HEK293 (cell line): ENCODE data around the gene WDR82.

ENCODE experiments used
- CTCF ChIA-PET: fragments of 350-600 bp; formaldehyde crosslinking; extraction: SDS; loops from one replicate; lab custom pipeline; 2021; ENCODE audit warnings: antibody characterized with exemption; lab: Yijun Ruan, JAX
- POLR2A ChIA-PET: fragments of 300-600 bp; formaldehyde crosslinking; extraction: SDS; loops from one replicate; lab custom pipeline; 2020; ENCODE audit warnings: antibody characterized with exemption, inconsistent platforms; lab: Yijun Ruan, JAX
- H3K27ac ChIP-seq: fragments of 200-500 bp; sonication (Bioruptor generic); 2 replicates; pipeline ENCODE4 v1.5.1; 2014; ENCODE audit warnings: low read depth, low read length, control low read depth, inconsistent platforms; ENCODE audit errors: extremely low read depth
- H3K36me3 ChIP-seq, 2 experiments: fragments of 200-500 bp in 1 of 2; sonication (Bioruptor generic) in 1 of 2; 1 replicate in 1 of 2; 2 replicates in 1 of 2; pipeline ENCODE4 v1.5.1; 2014 to 2017; ENCODE audit warnings: inconsistent platforms in 2 of 2, low read length in 2 of 2; ENCODE audit not compliant: control insufficient read depth in 2 of 2, insufficient read depth in 1 of 2
- H3K4me1 ChIP-seq: fragments of 200-500 bp; sonication (Bioruptor generic); 2 replicates; pipeline ENCODE4 v1.5.1; 2014; ENCODE audit warnings: mild to moderate bottlenecking, low read length, inconsistent platforms; ENCODE audit not compliant: control insufficient read depth, insufficient read depth
- H3K4me3 ChIP-seq: 2 replicates; pipeline ENCODE4 v1.5.1; 2011; ENCODE audit warnings: low read depth, mild to moderate bottlenecking, control low read depth, low read length, moderate library complexity
- H3K9me3 ChIP-seq: fragments of 200-500 bp; sonication (Bioruptor generic); 2 replicates; pipeline ENCODE4 v1.5.1; 2014; ENCODE audit warnings: low read depth, low read length, inconsistent platforms; ENCODE audit not compliant: control insufficient read depth, insufficient read depth
- HOXD13 ChIP-seq: sonication (generic); formaldehyde crosslinking; IDR thresholded peaks from 2 replicates; pipeline ENCODE4 v1.8.0; 2022; ENCODE audit warnings: missing genetic modification reagents, borderline replicate concordance
- INSM2 ChIP-seq: fragments of 450-650 bp; formaldehyde crosslinking; IDR thresholded peaks from 2 replicates; pipeline ENCODE4 v1.5.1; 2016; ENCODE audit warnings: missing biosample characterization, missing genetic modification characterization
- SCRT1 ChIP-seq: fragments of 450-650 bp; formaldehyde crosslinking; IDR thresholded peaks from 2 replicates; pipeline ENCODE4 v1.5.1; 2016; ENCODE audit warnings: missing biosample characterization, missing genetic modification characterization, borderline replicate concordance
- TCF7L2 ChIP-seq: IDR thresholded peaks from 2 replicates; pipeline ENCODE4 v1.6.1; 2011; ENCODE audit warnings: low read depth, mild to moderate bottlenecking, inconsistent platforms, low read length, moderate library complexity, borderline replicate concordance
- YY2 ChIP-seq: fragments of 450-650 bp; formaldehyde crosslinking; IDR thresholded peaks from 2 replicates; pipeline ENCODE4 v1.5.1; 2016; ENCODE audit warnings: missing biosample characterization, missing genetic modification characterization
- ZBTB10 ChIP-seq: fragments of 450-650 bp; formaldehyde crosslinking; IDR thresholded peaks from 2 replicates; pipeline ENCODE4 v1.5.1; 2016; ENCODE audit warnings: missing biosample characterization, missing genetic modification characterization
- ZFHX2 ChIP-seq: fragments of 450-650 bp; formaldehyde crosslinking; conservative IDR thresholded peaks from 2 replicates; pipeline ENCODE4 v1.5.1; 2016; ENCODE audit warnings: missing biosample characterization, missing genetic modification characterization
- ZFP69B ChIP-seq: fragments of 450-650 bp; formaldehyde crosslinking; IDR thresholded peaks from 2 replicates; pipeline ENCODE4 v1.5.1; 2016; ENCODE audit warnings: missing biosample characterization, missing genetic modification characterization
- ZNF23 ChIP-seq: fragments of 450-650 bp; formaldehyde crosslinking; IDR thresholded peaks from 2 replicates; pipeline ENCODE4 v1.5.1; 2016; ENCODE audit warnings: missing biosample characterization, missing genetic modification characterization, borderline replicate concordance
- ZNF362 ChIP-seq: fragments of 450-650 bp; formaldehyde crosslinking; IDR thresholded peaks from 2 replicates; pipeline ENCODE4 v1.5.1; 2016; ENCODE audit warnings: missing biosample characterization, missing genetic modification characterization
- ZNF544 ChIP-seq: fragments of 450-650 bp; formaldehyde crosslinking; IDR thresholded peaks from 2 replicates; pipeline ENCODE4 v1.5.0; 2017; ENCODE audit warnings: missing biosample characterization, missing genetic modification characterization
- ZNF548 ChIP-seq: fragments of 450-650 bp; formaldehyde crosslinking; IDR thresholded peaks from 2 replicates; pipeline ENCODE4 v1.5.1; 2016; ENCODE audit warnings: missing biosample characterization, missing genetic modification characterization
- ZNF645 ChIP-seq: fragments of 450-650 bp; formaldehyde crosslinking; IDR thresholded peaks from 2 replicates; pipeline ENCODE4; 2016; ENCODE audit warnings: missing biosample characterization, missing genetic modification characterization
- ZNF677 ChIP-seq: fragments of 450-650 bp; IDR thresholded peaks from 2 replicates; pipeline ENCODE4 v1.5.0; 2018; ENCODE audit warnings: missing biosample characterization, mild to moderate bottlenecking, missing genetic modification characterization, moderate library complexity
- ZNF776 ChIP-seq: fragments of 450-650 bp; formaldehyde crosslinking; IDR thresholded peaks from 2 replicates; pipeline ENCODE4 v1.5.0; 2017; ENCODE audit warnings: missing biosample characterization, missing genetic modification characterization, borderline replicate concordance
- ZXDB ChIP-seq: fragments of 450-650 bp; formaldehyde crosslinking; IDR thresholded peaks from 2 replicates; pipeline ENCODE4 v1.5.1; 2016; ENCODE audit warnings: missing biosample characterization, missing genetic modification characterization
- TF ChIP-seq, protein P1 (sequence below): fragments of 450-650 bp; formaldehyde crosslinking; IDR thresholded peaks from 2 replicates; pipeline ENCODE4 v1.5.1; 2016; ENCODE audit warnings: missing biosample characterization, missing genetic modification characterization

The WDR82 gene

DNA sequence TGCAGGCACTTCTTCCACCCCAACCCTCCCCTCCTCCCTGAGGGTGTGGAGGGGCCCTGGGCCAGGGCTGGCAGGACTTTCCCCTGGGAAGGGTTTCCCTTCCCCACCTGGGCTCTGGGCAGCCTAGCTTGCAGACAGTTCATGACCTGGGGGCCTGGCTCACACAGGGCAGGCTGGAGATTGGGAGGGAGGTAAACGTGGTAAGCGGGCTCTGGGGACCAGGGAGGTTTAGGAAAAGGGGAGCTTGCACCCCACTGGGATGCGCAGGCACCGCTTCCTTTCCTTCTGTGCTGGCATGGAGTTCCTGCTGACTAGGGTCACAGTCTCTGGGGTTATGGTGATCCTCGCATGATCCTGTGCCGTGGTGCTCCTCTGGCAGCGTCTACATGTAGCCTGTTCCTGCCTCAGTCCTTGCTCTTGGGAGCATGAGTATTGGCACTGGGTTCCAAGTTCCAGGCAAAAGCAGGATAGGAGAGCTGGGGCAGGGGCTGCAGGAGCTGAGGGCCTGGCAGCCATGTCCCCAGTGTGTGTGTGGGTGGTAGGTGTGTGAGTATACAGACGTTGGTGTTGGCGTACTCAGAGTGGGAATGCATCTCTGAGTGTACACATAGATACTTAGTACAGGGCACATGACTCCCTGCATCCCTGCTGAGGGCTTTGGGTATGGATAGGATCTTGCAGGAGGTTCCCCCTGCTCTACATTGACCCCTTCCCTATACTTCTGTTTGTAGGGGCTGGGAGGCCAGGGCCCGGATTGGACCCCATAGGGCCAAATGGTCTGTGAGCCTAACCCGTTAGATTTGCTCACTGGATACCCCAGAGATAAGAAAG is 16.1 kb upstream of the WDR82 start:
- TF ChIP-seq ZNF677 (tag by site-specific recombination) (no peak), ZFHX2 (tag by site-specific recombination) (peak; percentile 34; the same call in 1 of the 2 replicates), ZNF548 (no peak), HOXD13 (no peak)
- TF ChIP-seq, all 188 proteins: peak for 1
- no peaks in the 10 kb centered on the region for H3K4me1 ChIP-seq
- peaks cover 0 to 22% of the 10 kb centered on the region in 2 experiments; a peak in 1 of 3 replicates for H3K36me3 ChIP-seq
- H3K27ac ChIP-seq: no peak overlapping the region
- ChIA-PET CTCF (interaction anchor here (0.6 kb wide), 1 partner anchor 111 kb away, joined by 3 read pairs; no protein-coding TSS in a partner anchor), POLR2A (no interaction called here)
- no peak overlapping the region for H3K4me3 ChIP-seq
- H3K9me3 ChIP-seq: no peaks in the 10 kb centered on the region

- no peak overlapping the region for H3K27ac ChIP-seq
- H3K9me3 ChIP-seq: no peaks in the 10 kb centered on the region
- TF ChIP-seq, protein P1, sequence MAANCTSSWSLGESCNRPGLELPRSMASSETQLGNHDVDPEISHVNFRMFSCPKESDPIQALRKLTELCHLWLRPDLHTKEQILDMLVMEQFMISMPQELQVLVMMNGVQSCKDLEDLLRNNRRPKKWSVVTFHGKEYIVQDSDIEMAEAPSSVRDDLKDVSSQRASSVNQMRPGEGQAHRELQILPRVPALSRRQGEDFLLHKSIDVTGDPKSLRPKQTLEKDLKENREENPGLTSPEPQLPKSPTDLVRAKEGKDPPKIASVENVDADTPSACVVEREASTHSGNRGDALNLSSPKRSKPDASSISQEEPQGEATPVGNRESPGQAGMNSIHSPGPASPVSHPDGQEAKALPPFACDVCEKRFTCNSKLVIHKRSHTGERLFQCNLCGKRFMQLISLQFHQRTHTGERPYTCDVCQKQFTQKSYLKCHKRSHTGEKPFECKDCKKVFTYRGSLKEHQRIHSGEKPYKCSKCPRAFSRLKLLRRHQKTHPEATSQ (tag by site-specific recombination): no peak
- no peak for TF ChIP-seq ZNF645
- TF ChIP-seq TCF7L2: no peak
- TF ChIP-seq INSM2 (tag by site-specific recombination): no peak
- TF ChIP-seq SCRT1 (tag by site-specific recombination): no peak
- no peak for TF ChIP-seq ZNF544
- H3K36me3 ChIP-seq: peaks cover 0 to 22% of the 10 kb centered on the region in 2 experiments; a peak in 1 of 3 replicates
- no peaks in the 10 kb centered on the region for H3K4me1 ChIP-seq
- CTCF ChIA-PET: interaction anchor here (0.6 kb wide), 1 partner anchor 15 kb away, joined by 3 read pairs; the partner anchor contains the start of gene WDR82
- no peak overlapping the region for H3K4me3 ChIP-seq
- POLR2A ChIA-PET: no interaction called here
These were observed 15.3 kb upstream of the WDR82 start for GRCh38 chr3:52293491-52294319.

DNA sequence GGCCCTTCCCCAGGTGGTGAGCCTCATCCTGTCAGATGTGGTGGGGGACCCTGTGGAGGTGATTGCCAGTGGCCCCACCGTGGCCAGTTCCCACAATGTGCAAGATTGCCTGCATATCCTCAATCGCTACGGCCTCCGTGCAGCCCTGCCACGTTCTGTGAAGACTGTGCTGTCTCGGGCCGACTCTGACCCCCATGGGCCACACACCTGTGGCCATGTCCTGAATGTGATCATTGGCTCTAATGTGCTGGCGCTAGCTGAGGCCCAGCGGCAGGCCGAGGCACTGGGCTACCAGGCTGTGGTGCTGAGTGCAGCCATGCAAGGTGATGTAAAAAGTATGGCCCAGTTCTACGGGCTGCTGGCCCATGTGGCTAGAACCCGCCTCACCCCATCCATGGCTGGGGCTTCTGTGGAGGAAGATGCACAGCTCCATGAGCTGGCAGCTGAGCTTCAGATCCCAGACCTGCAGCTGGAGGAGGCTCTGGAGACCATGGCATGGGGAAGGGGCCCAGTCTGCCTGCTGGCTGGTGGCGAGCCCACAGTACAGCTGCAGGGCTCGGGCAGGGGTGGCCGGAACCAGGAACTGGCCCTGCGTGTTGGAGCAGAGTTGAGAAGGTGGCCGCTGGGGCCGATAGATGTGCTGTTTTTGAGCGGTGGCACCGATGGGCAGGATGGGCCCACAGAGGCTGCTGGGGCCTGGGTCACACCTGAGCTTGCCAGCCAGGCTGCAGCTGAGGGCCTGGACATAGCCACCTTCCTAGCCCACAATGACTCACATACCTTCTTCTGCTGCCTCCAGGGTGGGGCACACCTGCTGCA is 14.0 kb upstream of the WDR82 start:
- ChIA-PET CTCF (interaction anchor here (0.6 to 3.0 kb wide), 5 partner anchors 7 to 156 kb away, joined by 3 to 33 read pairs (median 3); no protein-coding TSS in a partner anchor), POLR2A (interaction anchor here (0.9 kb wide), 1 partner anchor 12 kb away, joined by 4 read pairs; no protein-coding TSS in a partner anchor)
- TF ChIP-seq ZXDB (tag by site-specific recombination) (no peak), ZNF23 (tag by site-specific recombination) (no peak), ZBTB10 (no peak), ZNF362 (no peak), ZNF776 (tag by site-specific recombination) (no peak), ZFP69B (tag by site-specific recombination) (no peak), YY2 (no peak)

More for the DNA sequence above, 14.0 kb upstream of the WDR82 start:
- H3K4me1 ChIP-seq: no peaks in the 10 kb centered on the region
- no peak overlapping the region for H3K4me3 ChIP-seq
- no peak overlapping the region for H3K27ac ChIP-seq
- peaks cover 0 to 22% of the 10 kb centered on the region in 2 experiments; a peak in 1 of 3 replicates for H3K36me3 ChIP-seq
- no peaks in the 10 kb centered on the region for H3K9me3 ChIP-seq
